HCT116 (cell line): ENCODE data around the gene TMEM178B. TPM values are rescaled to one million over a fixed set of nuclear protein-coding genes. Genes with fewer than 3 reads are reported as not detected.

Source experiments
- ATAC-seq: fragments of 200-7000 bp; cut with Tn5 transposase; 2 replicates; pipeline ENCODE4 v1.9.1; 2020; ENCODE audit warnings: mild to moderate bottlenecking, moderate library complexity
- BruUV-seq: library from RNA; stranded (reverse); fragments of 400-500 nt; replicated peaks from 2 replicates; lab custom pipeline; 2021; lab: Mats Ljungman, UMichigan
- CTCF ChIA-PET: fragments of 300-600 bp; sonication (Branson Sonifier 250); formaldehyde crosslinking; loops from one replicate; lab custom pipeline; 2021; ENCODE audit warnings: antibody characterized with exemption; lab: Charles Lee
- POLR2A ChIA-PET: fragments of 300-600, 350-600 bp; sonication (Branson Sonifier 250); formaldehyde crosslinking; loops from one replicate; lab custom pipeline; 2021; ENCODE audit warnings: antibody characterized with exemption; lab: Charles Lee
- RAD21 ChIA-PET, 2 experiments: fragments of 300-600 bp; sonication (Branson Sonifier 250); formaldehyde crosslinking; loops; one replicate each; lab custom pipeline; 2023; ENCODE audit warnings: low total read pairs in 2 of 2; ENCODE audit not compliant: uncharacterized antibody in 2 of 2, unreplicated experiment in 2 of 2, low non-redundant PET in 1 of 2; lab: Charles Lee
- DNase-seq: peaks from one replicate; pipeline ENCODE4 v3.0.0-alpha.2; 2010; ENCODE audit warnings: low read depth, low spot score
- H2AFZ ChIP-seq: fragments of 200-600 bp; shearing (Covaris generic), sonication (generic); 2 replicates; pipeline ENCODE4 v1.6.1; 2017; ENCODE audit warnings: low read depth, mixed run types, mixed read lengths, antibody characterized with exemption, low read length; ENCODE audit not compliant: poor library complexity, severe bottlenecking
- H3K27ac ChIP-seq: 2 replicates; pipeline ENCODE4 v1.5.1; 2012; ENCODE audit warnings: low read depth, low read length
- H3K27me3 ChIP-seq: fragments of 200-600 bp; sonication (generic); 2 replicates; pipeline ENCODE4 v1.6.1; 2016; ENCODE audit warnings: mixed run types, low read length, mixed read lengths; ENCODE audit not compliant: insufficient read depth
- H3K36me3 ChIP-seq, 2 experiments: fragments of 200-500 bp in 1 of 2; fragments of 200-600 bp in 1 of 2; sonication (Bioruptor generic) in 1 of 2; sonication (generic) in 1 of 2; 2 replicates each; pipeline versions ENCODE4 v1.5.1 to v1.6.1; 2014 to 2016; ENCODE audit warnings: low read length in 2 of 2, inconsistent platforms in 1 of 2, mixed read lengths in 1 of 2, mixed run types in 1 of 2; ENCODE audit not compliant: insufficient read depth in 2 of 2, control insufficient read depth in 1 of 2
- H3K4me1 ChIP-seq, 2 experiments: fragments of 200-600 bp in 1 of 2; sonication (generic) in 1 of 2; 2 replicates each; pipeline versions ENCODE4 v1.5.1 to v1.6.1; 2012 to 2017; ENCODE audit warnings: low read length in 2 of 2, inconsistent platforms in 1 of 2, mild to moderate bottlenecking in 1 of 2, mixed read lengths in 1 of 2, mixed run types in 1 of 2, moderate library complexity in 1 of 2; ENCODE audit not compliant: insufficient read depth in 2 of 2, control insufficient read depth in 1 of 2
- H3K4me2 ChIP-seq: fragments of 200-600 bp; sonication (generic); 2 replicates; pipeline ENCODE4 v1.6.1; 2017; ENCODE audit warnings: mixed run types, low read length, mixed read lengths
- H3K4me3 ChIP-seq, 2 experiments: fragments of 200-600 bp in 1 of 2; sonication (generic) in 1 of 2; replicated peaks in 1 of 2; 2 replicates each; pipeline ENCODE4 v1.5.1; 2011 to 2016; ENCODE audit warnings: low read length in 2 of 2, control low read depth in 1 of 2, low read depth in 1 of 2, mild to moderate bottlenecking in 1 of 2, mixed read lengths in 1 of 2, mixed run types in 1 of 2
- H3K79me2 ChIP-seq: fragments of 200-600 bp; sonication (generic); 2 replicates; pipeline ENCODE4 v1.6.1; 2017; ENCODE audit warnings: mild to moderate bottlenecking, mixed run types, low read length, moderate library complexity, mixed read lengths; ENCODE audit not compliant: insufficient read depth
- H3K9ac ChIP-seq: fragments of 200-600 bp; sonication (generic); 2 replicates; pipeline ENCODE4 v1.6.1; 2016; ENCODE audit warnings: low read length, mixed read lengths
- H3K9me2 ChIP-seq: fragments of 200-600 bp; sonication (generic), shearing (Covaris generic); 2 replicates; pipeline ENCODE4 v1.6.1; 2017; ENCODE audit warnings: mixed run types, mild to moderate bottlenecking, moderate library complexity; ENCODE audit not compliant: insufficient read depth
- H3K9me3 ChIP-seq, 2 experiments: fragments of 200-500 bp in 1 of 2; fragments of 200-600 bp in 1 of 2; sonication (Bioruptor generic) in 1 of 2; sonication (generic) in 1 of 2; 2 replicates each; pipeline ENCODE4 v1.6.1; 2014 to 2017; ENCODE audit warnings: low read length in 2 of 2, mixed read lengths in 2 of 2, inconsistent platforms in 1 of 2, low read depth in 1 of 2, mild to moderate bottlenecking in 1 of 2, mixed run types in 1 of 2, moderate library complexity in 1 of 2; ENCODE audit not compliant: control insufficient read depth in 1 of 2, insufficient read depth in 1 of 2
- H4K20me1 ChIP-seq: fragments of 200-600 bp; sonication (generic), shearing (Covaris generic); 2 replicates; pipeline ENCODE4 v1.6.1; 2017; ENCODE audit warnings: mixed run types, mild to moderate bottlenecking, moderate library complexity; ENCODE audit not compliant: insufficient read depth
- CBX3 ChIP-seq: IDR thresholded peaks from 2 replicates; pipeline ENCODE4 v1.6.1; 2012; ENCODE audit warnings: low read depth
- CEBPB ChIP-seq: IDR thresholded peaks from 2 replicates; pipeline ENCODE4 v1.6.1; 2012; ENCODE audit warnings: low read depth
- EGR1 ChIP-seq: IDR thresholded peaks from 2 replicates; pipeline ENCODE4 v1.6.1; 2012; ENCODE audit warnings: low read depth
- ELF1 ChIP-seq: IDR thresholded peaks from 2 replicates; pipeline ENCODE4 v1.6.1; 2012; ENCODE audit warnings: low read depth, borderline replicate concordance
- JUND ChIP-seq: IDR thresholded peaks from 2 replicates; pipeline ENCODE4 v1.6.1; 2012
- POLR2A ChIP-seq: IDR thresholded peaks from 2 replicates; pipeline ENCODE4 v1.7.0; 2011; ENCODE audit warnings: borderline replicate concordance; ENCODE audit not compliant: insufficient read depth, insufficient read length; ENCODE audit errors: extremely low read depth
- POLR2AphosphoS5 ChIP-seq: IDR thresholded peaks from 2 replicates; pipeline ENCODE4 v1.6.1; 2011; ENCODE audit warnings: mild to moderate bottlenecking, low read depth, low read length, moderate library complexity
- RAD21 ChIP-seq: IDR thresholded peaks from 2 replicates; pipeline ENCODE4 v1.6.1; 2012; ENCODE audit warnings: low read depth, mild to moderate bottlenecking
- SIN3A ChIP-seq: IDR thresholded peaks from 2 replicates; pipeline ENCODE4 v1.6.1; 2012; ENCODE audit warnings: low read depth
- TCF7L2 ChIP-seq: IDR thresholded peaks from 2 replicates; pipeline ENCODE4 v1.7.0; 2011; ENCODE audit warnings: borderline replicate concordance, inconsistent platforms; ENCODE audit not compliant: insufficient read depth, insufficient read length; ENCODE audit errors: extremely low read depth
- YY1 ChIP-seq: IDR thresholded peaks from 2 replicates; pipeline ENCODE4 v1.6.1; 2011; ENCODE audit warnings: low read length, low read depth, moderate library complexity, mild to moderate bottlenecking; ENCODE audit not compliant: insufficient replicate concordance; ENCODE audit errors: extremely low read depth
- ZFX ChIP-seq: fragments of 450-650 bp; IDR thresholded peaks from 2 replicates; pipeline ENCODE4 v1.6.1; 2017
- intact Hi-C: fragments of 100-400 bp; cut with micrococcal nuclease; formaldehyde crosslinking; loops from 2 replicates; pipeline ENCODE4 v1.10.0; 2022
- total RNA-seq: library from RNA; stranded (reverse); gene quantifications from one replicate; pipeline ENCODE4 v1.2.1, GENCODE V29; 2021; ENCODE audit not compliant: unreplicated experiment
- TF ChIP-seq, protein P1 (sequence below): IDR thresholded peaks from 2 replicates; pipeline ENCODE4 v1.6.1; 2012
- TF ChIP-seq, protein P2 (sequence below), 3 experiments: fragments of 200-600 bp in 1 of 3; sonication (generic) in 1 of 3; IDR thresholded peaks in 2 of 3; conservative IDR thresholded peaks in 1 of 3; 2 replicates each; pipeline ENCODE4 v1.5.1; 2012 to 2017; ENCODE audit warnings: low read depth in 2 of 3, low read length in 2 of 3, antibody characterized with exemption in 1 of 3, borderline replicate concordance in 1 of 3, control low read depth in 1 of 3, mild to moderate bottlenecking in 1 of 3, mixed read lengths in 1 of 3, mixed run types in 1 of 3, moderate library complexity in 1 of 3; ENCODE audit not compliant: insufficient read depth in 1 of 3
- TF ChIP-seq, protein P3 (sequence below): IDR thresholded peaks from 2 replicates; pipeline ENCODE4 v1.6.1; 2011; ENCODE audit warnings: mild to moderate bottlenecking, low read length, moderate library complexity; ENCODE audit not compliant: insufficient replicate concordance; ENCODE audit errors: extremely low read depth

TMEM178B gene
- total RNA-seq, 1 experiment from 2014 or later: 0.02 TPM

DNA sequence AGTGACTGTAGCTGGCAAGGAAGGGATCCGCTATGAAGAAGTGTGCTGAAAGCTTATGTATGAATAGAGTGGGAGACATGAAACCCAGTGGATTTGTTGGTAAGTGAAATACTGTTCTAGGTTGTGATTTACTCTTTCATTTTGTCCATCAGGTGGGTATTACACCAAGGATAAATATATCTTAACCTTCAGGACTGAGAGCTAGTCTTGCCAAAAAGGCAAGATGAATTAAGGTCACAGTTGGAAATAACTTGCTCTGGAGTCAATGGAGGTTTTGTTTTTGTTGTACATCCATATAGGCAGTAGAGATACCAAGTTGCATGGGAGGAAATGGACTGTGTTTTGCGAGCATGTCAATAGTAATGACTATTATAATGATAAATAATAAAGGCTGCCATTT is 190.6 kb downstream of the TMEM178B start:
- DNase-seq (no peak), ATAC-seq (no peak)
- Histone ChIP-seq H2AFZ (no peak overlapping the region), H4K20me1 (no peaks in the 10 kb centered on the region), H3K4me1 (no peaks in the 10 kb centered on the region), H3K27ac (no peak overlapping the region), H3K4me3 (no peak overlapping the region), H3K9me2 (no peaks in the 10 kb centered on the region), H3K79me2 (no peaks in the 10 kb centered on the region), H3K27me3 (peaks cover 19% of the 10 kb centered on the region), H3K9ac (no peak overlapping the region), H3K4me2 (no peak overlapping the region), H3K9me3 (no peaks in the 10 kb centered on the region), H3K36me3 (no peaks in the 10 kb centered on the region)
- no TSS peak for BruUV-seq
- intact Hi-C loops: loop anchor here (10.0 kb wide), 1 partner anchor 270 kb away; no protein-coding TSS in a partner anchor
- TF ChIP-seq ZFX: no peak
- TF ChIP-seq POLR2A: no peak
- TF ChIP-seq EGR1: no peak
- no peak for TF ChIP-seq TCF7L2
- TF ChIP-seq, protein P1, sequence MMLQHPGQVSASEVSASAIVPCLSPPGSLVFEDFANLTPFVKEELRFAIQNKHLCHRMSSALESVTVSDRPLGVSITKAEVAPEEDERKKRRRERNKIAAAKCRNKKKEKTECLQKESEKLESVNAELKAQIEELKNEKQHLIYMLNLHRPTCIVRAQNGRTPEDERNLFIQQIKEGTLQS: no peak
- ChIA-PET CTCF (no interaction called here), RAD21 (no interaction called here), POLR2A (no interaction called here)

- DNase-seq: no peak
- Histone ChIP-seq H3K36me3 (no peaks in the 10 kb centered on the region), H3K27me3 (peaks cover 19% of the 10 kb centered on the region), H3K9me3 (no peaks in the 10 kb centered on the region), H2AFZ (no peak overlapping the region), H3K79me2 (no peaks in the 10 kb centered on the region), H3K9me2 (no peaks in the 10 kb centered on the region), H3K4me3 (no peak overlapping the region), H3K27ac (no peak overlapping the region), H4K20me1 (no peaks in the 10 kb centered on the region), H3K4me2 (no peak overlapping the region), H3K4me1 (no peaks in the 10 kb centered on the region), H3K9ac (no peak overlapping the region)
- CTCF ChIA-PET: no interaction called here
- POLR2A ChIA-PET: no interaction called here
- intact Hi-C loops: loop anchor here (10.0 kb wide), 1 partner anchor 269 kb away; no protein-coding TSS in a partner anchor
- no peak for ATAC-seq
- RAD21 ChIA-PET: no interaction called here
- no TSS peak for BruUV-seq
- TF ChIP-seq POLR2A (no peak), CEBPB (no peak), EGR1 (no peak), SIN3A (no peak), POLR2AphosphoS5 (no peak), JUND (no peak), ELF1 (no peak), CBX3 (no peak), RAD21 (no peak), YY1 (no peak), ZFX (no peak)
- TF ChIP-seq, protein P2, sequence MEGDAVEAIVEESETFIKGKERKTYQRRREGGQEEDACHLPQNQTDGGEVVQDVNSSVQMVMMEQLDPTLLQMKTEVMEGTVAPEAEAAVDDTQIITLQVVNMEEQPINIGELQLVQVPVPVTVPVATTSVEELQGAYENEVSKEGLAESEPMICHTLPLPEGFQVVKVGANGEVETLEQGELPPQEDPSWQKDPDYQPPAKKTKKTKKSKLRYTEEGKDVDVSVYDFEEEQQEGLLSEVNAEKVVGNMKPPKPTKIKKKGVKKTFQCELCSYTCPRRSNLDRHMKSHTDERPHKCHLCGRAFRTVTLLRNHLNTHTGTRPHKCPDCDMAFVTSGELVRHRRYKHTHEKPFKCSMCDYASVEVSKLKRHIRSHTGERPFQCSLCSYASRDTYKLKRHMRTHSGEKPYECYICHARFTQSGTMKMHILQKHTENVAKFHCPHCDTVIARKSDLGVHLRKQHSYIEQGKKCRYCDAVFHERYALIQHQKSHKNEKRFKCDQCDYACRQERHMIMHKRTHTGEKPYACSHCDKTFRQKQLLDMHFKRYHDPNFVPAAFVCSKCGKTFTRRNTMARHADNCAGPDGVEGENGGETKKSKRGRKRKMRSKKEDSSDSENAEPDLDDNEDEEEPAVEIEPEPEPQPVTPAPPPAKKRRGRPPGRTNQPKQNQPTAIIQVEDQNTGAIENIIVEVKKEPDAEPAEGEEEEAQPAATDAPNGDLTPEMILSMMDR (IDR thresholded peaks at IDR 0.05 in 2 of 3, conservative IDR thresholded peaks at IDR 0.05 in 1 of 3; ENCODE audit: borderline replicate concordance in 1 of 3, insufficient read depth in 1 of 3, low read depth in 2 of 3, low read length in 2 of 3): no peak
- TF ChIP-seq, protein P3, sequence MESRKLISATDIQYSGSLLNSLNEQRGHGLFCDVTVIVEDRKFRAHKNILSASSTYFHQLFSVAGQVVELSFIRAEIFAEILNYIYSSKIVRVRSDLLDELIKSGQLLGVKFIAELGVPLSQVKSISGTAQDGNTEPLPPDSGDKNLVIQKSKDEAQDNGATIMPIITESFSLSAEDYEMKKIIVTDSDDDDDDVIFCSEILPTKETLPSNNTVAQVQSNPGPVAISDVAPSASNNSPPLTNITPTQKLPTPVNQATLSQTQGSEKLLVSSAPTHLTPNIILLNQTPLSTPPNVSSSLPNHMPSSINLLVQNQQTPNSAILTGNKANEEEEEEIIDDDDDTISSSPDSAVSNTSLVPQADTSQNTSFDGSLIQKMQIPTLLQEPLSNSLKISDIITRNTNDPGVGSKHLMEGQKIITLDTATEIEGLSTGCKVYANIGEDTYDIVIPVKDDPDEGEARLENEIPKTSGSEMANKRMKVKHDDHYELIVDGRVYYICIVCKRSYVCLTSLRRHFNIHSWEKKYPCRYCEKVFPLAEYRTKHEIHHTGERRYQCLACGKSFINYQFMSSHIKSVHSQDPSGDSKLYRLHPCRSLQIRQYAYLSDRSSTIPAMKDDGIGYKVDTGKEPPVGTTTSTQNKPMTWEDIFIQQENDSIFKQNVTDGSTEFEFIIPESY: no peak
These were observed 191.8 kb downstream of the TMEM178B start for GRCh38 chr7:141265668-141266067.
